AG08395 (cell line): ENCODE results near the gene XPO6.

Experiments
- DNase-seq: peaks from one replicate; pipeline ENCODE4 v3.0.0; 2012; ENCODE audit warnings: mixed read lengths, low spot score

XPO6 gene

DNA sequence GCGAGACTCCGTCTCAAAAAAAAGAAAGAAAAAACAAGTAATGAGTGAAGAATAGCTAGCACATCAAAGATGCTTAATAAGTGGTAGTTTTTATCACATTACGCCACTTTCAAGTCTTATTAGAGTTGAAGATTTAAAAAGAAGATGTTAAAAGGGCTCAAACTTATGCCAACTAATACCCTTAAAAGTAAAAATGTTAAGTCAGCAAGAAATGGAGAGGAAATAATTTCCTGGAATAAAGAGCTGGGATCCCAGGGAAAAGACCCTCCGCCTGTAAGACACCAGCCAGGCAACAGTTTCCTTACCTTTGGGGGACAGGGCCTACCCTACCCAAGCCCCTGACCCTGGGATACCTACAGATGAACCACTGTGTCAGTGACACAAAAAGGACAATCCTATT, 3.6 kb downstream of the XPO6 start:
- DNase-seq: no peak

DNA sequence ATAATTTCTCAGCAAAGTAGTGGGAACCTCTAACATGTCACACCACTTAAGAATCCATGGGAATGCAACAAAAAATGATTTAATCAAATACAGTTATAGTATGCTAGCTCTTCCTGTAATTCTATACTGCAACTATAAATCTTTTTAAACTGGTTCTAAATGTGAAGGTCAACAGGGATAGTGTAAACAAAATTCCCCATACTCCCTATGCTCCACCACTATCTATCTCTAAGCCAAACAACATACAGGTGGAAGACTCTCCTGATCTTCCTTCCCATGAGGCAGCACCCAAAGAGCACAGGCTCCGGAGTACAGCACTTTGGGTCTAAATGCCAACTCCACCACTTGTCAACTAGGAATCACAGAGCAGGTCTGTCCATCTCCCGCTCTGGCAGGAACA, 4.4 kb downstream of the XPO6 start:
- no peak for DNase-seq

GRCh38 chr16:28205974-28206373, 5.8 kb downstream of the XPO6 start:
- no peak for DNase-seq

- no peak for DNase-seq
Measured at GRCh38 chr16:28205117-28205899, 6.5 kb downstream of the XPO6 start.

DNA sequence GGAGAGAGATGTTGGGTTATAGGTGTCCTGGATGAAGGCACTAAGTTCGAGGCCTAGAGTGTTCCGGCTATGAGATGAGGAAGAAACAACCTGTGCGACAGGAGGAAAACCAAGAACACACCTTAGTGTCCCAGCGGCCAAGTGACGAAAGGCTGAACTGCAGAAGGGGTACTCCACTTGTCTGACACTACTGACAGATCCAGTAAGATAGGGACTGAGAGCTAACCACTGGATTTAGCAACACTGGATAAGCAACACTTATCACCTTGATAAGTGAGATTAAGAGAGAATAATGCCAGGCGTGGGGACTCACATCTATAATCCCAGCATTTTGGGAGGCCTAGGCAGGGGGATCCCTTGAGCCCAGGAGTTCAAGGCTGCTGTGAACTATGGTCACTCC, 7.1 kb downstream of the XPO6 start:
- no peak for DNase-seq

DNA sequence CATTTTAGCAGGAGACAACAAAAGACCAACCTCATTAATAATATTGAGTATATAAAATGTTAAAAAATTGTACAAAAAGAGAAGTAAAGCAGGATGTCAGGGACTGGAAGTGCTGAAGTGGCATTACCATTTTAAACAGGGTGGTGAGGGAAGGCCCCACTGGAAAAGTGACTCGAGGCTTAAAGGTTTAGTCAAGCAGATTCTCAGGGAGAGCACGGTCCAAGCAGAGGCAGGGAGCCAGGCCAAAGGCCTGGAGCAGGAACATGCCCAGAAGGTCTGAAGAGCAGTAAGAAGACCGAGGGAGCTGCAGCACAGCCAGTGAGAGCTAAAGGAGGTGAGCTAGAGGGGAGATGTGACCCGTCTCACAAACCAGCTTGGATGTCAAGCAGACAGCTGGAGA, 7.6 kb downstream of the XPO6 start:
- DNase-seq: no peak

- no peak for DNase-seq
Measured at GRCh38 chr16:28202147-28202746, 9.5 kb downstream of the XPO6 start.

GRCh38 chr16:28200661-28201060, 11.1 kb downstream of the XPO6 start:
- no peak for DNase-seq

DNA sequence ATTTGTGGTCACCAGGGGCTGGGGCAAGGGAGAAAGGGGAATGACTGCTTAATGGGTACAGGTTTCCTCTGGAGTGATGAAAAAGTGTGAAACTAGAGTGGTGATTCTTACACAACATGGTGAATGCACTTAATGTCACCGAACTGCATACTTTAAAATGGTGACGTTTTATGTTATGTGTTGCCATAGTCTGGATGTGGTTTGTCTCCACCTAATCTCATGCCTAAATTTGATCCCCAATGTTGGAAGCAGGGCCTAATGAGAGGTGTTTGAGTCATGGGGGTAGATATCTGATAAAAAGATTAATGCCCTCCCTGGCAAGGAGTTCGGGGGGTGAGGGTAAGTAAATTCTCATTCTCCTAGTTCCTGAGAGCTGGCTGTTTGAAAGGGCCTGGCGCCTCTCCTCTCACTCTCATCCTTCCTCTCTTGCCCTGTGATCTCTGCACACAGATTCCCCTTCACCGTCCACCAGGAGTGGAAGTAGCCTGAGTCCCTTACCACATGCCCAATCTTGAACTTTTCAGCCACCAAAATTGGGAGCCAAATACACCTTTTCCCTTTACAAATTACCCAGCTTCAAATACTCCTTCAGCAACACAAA, 15.3 kb downstream of the XPO6 start:
- DNase-seq: no peak

DNA sequence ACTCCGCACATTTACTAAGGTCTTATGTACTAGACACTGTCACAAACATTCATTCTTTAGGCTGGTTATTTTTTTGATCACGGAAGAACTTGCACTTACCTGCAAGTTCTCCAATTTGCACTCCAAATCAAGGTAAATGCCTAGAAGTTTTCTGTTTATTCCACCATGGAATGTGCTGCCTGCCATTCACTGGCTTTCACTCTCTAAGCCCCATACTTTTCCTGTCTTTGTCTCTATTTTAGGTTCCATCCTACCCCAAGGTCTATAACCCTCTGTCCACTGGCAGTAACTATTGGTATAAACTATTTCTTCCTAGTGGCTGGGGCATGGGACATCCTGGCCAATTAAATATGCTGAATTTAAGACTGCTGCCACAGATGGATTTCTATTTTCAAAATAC, 15.9 kb downstream of the XPO6 start:
- no peak for DNase-seq

- peak; percentile 86 for DNase-seq
Measured at GRCh38 chr16:28193530-28194423, 18.0 kb downstream of the XPO6 start.

DNA sequence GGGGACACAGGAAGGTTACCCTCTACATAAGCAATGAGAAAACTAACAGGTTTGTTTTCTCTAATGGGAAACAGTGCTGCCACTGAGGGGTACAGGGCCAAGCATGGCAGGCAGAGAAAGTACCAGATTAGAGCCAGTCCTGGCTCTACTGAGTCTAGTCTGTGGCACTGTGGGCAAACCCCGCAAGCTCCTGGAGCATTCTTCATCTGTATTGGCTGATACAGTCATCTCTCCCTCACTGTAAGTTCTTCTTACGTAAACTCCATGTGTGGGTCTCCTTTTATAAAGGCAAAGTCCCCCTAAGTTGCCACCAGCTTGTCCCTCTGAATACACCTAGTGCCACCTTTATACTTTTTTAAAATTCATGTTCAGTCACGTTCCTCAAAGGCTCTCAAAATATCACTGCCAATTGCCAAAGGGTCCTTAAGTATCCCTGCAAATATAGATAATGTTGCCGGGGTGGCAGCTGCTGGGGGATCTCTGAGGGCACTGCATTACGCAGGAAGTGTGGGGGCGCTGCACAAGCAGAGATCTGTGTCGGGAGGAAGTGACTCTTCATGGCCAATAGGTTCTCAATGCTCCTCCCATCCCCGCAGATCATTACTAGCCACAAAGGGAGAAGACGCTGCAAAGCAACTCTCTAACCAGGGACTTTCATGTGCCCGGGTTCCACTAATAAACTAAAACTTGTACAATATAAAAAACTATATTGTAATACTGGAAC, 18.8 kb downstream of the XPO6 start:
- no peak for DNase-seq

- no peak for DNase-seq
Measured at GRCh38 chr16:28191364-28191960, 20.3 kb downstream of the XPO6 start.

- peak; percentile 26 for DNase-seq
Measured at GRCh38 chr16:28189245-28189644, 22.5 kb downstream of the XPO6 start.

DNA sequence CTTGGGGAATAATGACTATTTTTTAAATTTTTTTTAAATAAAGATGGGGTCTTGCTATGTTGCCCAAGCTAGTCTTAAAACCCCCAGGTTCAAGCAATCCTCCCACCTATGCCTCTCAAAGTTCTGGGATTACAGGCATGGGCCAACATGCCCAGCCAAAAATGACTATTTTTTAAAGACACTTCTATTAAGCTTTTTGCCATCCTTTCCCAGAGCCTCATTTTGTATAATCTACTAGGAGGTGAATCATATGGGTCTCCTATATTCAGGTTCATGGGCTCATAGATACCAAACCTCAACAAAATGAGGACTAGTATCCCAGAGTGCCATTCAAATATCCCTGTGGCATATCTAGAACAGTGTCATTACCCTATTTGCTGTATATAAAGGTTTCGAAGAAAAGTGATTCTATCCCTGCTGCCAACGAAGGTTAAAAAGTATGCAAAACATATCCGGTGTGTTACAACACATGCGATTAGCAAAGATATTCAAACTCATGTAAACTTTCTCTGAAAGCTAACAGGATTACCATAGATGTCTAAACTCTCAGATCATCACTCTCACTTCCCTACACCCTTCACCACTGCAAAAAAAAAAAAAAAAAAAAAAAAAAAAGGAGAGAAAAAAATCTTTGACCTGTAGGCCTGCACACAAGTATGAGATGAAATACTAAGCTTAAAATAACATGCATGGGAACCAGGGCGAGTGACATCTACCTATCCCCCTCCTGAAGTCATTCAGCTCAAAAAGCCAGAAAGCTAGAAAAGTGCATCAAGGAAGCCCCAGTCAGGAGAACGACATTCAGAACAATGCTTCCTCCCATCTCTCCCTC, 23.5 kb downstream of the XPO6 start:
- DNase-seq: no peak

DNA sequence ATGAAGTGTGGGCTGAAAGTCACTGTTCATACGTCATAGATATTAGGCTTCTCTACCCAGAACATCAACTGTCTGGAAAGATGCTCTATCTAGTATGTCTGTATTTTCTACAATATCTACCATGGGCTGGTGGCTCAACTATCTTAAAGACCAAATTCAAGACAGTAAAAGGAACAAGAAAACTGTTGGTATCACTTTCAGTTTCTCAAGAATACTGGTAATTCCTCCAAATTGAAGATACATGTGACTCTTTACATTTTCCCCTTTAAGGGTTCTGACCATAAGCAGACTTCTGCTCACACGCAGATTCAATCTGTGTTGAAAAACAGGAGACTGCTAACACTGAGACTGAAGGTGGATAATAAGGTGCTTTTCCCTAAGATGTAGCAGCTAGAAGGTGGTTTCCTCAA, 24.2 kb downstream of the XPO6 start:
- no peak for DNase-seq

GRCh38 chr16:28186752-28187151, 25.0 kb downstream of the XPO6 start:
- no peak for DNase-seq

GRCh38 chr16:28185696-28186095, 26.1 kb downstream of the XPO6 start:
- DNase-seq: no peak

DNA sequence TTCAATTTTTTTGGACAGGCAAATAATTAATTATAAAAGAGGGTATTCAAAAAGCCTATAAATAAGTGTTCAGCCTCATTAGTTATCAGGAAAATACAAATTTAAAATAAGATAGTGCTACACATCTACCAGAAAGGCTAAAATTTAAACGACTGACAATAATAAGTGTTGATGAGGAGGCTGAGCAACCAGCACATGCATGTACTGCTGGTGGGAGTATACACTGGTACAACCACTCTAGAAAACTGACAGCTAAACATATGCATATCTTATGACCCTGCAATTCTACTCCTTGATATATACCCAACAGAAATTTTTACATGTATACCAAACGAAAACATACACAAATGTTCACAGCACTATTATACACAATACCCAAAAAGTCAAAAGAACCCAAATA, 27.1 kb downstream of the XPO6 start:
- no peak for DNase-seq

GRCh38 chr16:28183930-28184329, 27.8 kb downstream of the XPO6 start:
- DNase-seq: no peak
